Small intestine (tissue), 7 donors: ENCODE measurements around the gene HLA-DPA1. TPM values are rescaled to one million over a fixed set of nuclear protein-coding genes. Genes with fewer than 3 reads are reported as not detected.
A peak's percentile ranks its signal among the peaks of the same experiment; 100 is the strongest.

Experiments used
- DNase-seq, 2 donors: peaks; one replicate each; pipeline versions ENCODE4 v3.0.0 to v3.0.0-alpha.2; 2013
- FAIRE-seq: peaks from 2 replicates; lab custom pipeline; 2012; peaks lifted over from hg19 to GRCh38; lab: Jason Lieb, UNC
- H3K27ac ChIP-seq, 3 donors: one replicate each; pipeline ENCODE4 v1.5.1; 2013; ENCODE audit warnings: low read length in 2 of 3, mild to moderate bottlenecking in 2 of 3, control low read depth in 1 of 3, inconsistent platforms in 1 of 3, low read depth in 1 of 3, moderate library complexity in 1 of 3
- H3K27me3 ChIP-seq, 3 donors: one replicate each; pipeline ENCODE4 v1.6.1; 2013; ENCODE audit warnings: low read length in 3 of 3, inconsistent platforms in 1 of 3; ENCODE audit not compliant: control insufficient read depth in 3 of 3, insufficient read depth in 3 of 3
- H3K36me3 ChIP-seq, 3 donors: one replicate each; pipeline ENCODE4 v1.6.1; 2013; ENCODE audit warnings: low read length in 3 of 3, inconsistent platforms in 1 of 3, low read depth in 1 of 3, mild to moderate bottlenecking in 1 of 3, moderate library complexity in 1 of 3; ENCODE audit not compliant: control insufficient read depth in 3 of 3, insufficient read depth in 2 of 3
- H3K4me1 ChIP-seq, 3 donors: one replicate each; pipeline ENCODE4 v1.6.1; 2013; ENCODE audit warnings: low read length in 2 of 3, inconsistent platforms in 1 of 3, low read depth in 1 of 3, mild to moderate bottlenecking in 1 of 3, moderate library complexity in 1 of 3; ENCODE audit not compliant: control insufficient read depth in 3 of 3, insufficient read depth in 2 of 3
- H3K4me3 ChIP-seq, 3 donors: one replicate each; pipeline ENCODE4 v1.5.1; 2013; ENCODE audit warnings: low read length in 3 of 3, control low read depth in 1 of 3, inconsistent platforms in 1 of 3, low read depth in 1 of 3, mild to moderate bottlenecking in 1 of 3, moderate library complexity in 1 of 3
- H3K9me3 ChIP-seq, 2 donors: one replicate each; pipeline ENCODE4 v1.6.1; 2013; ENCODE audit warnings: low read depth in 1 of 2, low read length in 1 of 2; ENCODE audit not compliant: control insufficient read depth in 2 of 2, insufficient read depth in 1 of 2
- WGBS, 3 donors: extraction: QIAGEN DNeasy Blood & Tissue Kit; methylation state at CpG; one replicate each; pipeline ENCODE4 v1.1.7; 2013; 5-methylcytosine and 5-hydroxymethylcytosine counted together
- polyA plus RNA-seq, 4 donors: library from polyadenylated mRNA; stranded (reverse) in 3 of 4; unstranded in 1 of 4; fragments of 200-250 nt in 3 of 4; fragments of 120-200 nt in 1 of 4; gene quantifications; one replicate each; pipeline versions ENCODE4 v1.2.1 to v1.2.3, GENCODE V29; 2013
- donor health status: healthy with polysubstance abuse.
- donor health status: control.
- donor health status: control.
- donor health status: Bipolar disorder and iron deficiency.
- donor health status: healthy.

Gene HLA-DPA1
- polyA plus RNA-seq, 4 donors, result 9.4 to 179 (median 59.4) TPM

DNA sequence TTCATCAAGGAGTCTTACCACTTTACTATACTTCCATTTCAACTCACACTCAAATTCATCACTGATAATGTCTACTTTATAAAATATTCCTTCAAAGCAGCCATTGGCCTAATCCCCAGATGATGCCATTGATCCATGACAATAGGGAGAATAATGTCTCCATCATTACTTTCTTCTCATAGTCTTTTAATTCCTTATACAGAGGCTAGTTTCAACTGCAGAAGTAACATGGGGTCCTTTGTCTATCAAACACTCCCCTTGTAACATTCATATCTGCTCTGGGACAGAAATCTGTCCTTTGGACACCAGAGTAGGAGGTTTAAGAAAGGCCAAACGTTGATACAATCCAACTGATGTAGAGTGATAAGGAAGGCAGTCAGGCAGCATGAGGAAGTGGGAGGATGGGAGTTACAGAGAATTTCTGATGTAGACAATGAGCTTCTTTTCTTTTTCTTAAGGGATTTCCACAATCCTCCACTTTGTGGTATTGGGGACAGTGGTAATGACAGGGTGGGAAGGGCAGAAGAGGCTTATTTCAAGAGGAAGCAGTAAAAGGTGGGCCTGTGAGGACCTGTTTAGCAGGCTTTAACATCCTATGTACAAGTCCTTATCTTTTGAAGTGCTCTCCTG lies 45.1 kb downstream of the HLA-DPA1 start:
- H3K27ac ChIP-seq, result peak overlapping the region in 2 of 3 donors; percentile 17 to 72

GRCh38 chr6:33024521-33024920 lies 48.9 kb downstream of the HLA-DPA1 start:
- Histone ChIP-seq H3K9me3 (no peaks in the 10 kb centered on the region), H3K36me3 (no peaks in the 10 kb centered on the region), H3K4me1 (no peaks in the 10 kb centered on the region), H3K4me3 (no peak overlapping the region), H3K27ac (no peak overlapping the region), H3K27me3 (peaks cover 0 to 3% (median 0%) of the 10 kb centered on the region in 3 donors)
- no peak for FAIRE-seq
- no peak for DNase-seq

More for the DNA sequence above, 45.1 kb downstream of the HLA-DPA1 start:
- FAIRE-seq, result no peak
- H3K4me1 ChIP-seq, result no peaks in the 10 kb centered on the region
- WGBS, 3 donors, result 14 to 17% (median 14%) methylated on average over 1 of the region's 1 CpG
- H3K36me3 ChIP-seq, result no peaks in the 10 kb centered on the region
- H3K27me3 ChIP-seq, result peaks cover 0 to 10% (median 0%) of the 10 kb centered on the region in 3 donors
- no peaks in the 10 kb centered on the region for H3K9me3 ChIP-seq
- DNase-seq, result no peak
- H3K4me3 ChIP-seq, result no peak overlapping the region

GRCh38 chr6:33023536-33023935 lies 49.9 kb downstream of the HLA-DPA1 start:
- Histone ChIP-seq H3K4me1 (no peaks in the 10 kb centered on the region), H3K9me3 (no peaks in the 10 kb centered on the region), H3K4me3 (no peak overlapping the region), H3K36me3 (no peaks in the 10 kb centered on the region), H3K27me3 (no peaks in the 10 kb centered on the region), H3K27ac (no peak overlapping the region)
- 61 to 62% (median 62%) methylated on average over 3 of the region's 3 CpGs for WGBS, 3 donors
- FAIRE-seq (no peak), DNase-seq (no peak)

DNA sequence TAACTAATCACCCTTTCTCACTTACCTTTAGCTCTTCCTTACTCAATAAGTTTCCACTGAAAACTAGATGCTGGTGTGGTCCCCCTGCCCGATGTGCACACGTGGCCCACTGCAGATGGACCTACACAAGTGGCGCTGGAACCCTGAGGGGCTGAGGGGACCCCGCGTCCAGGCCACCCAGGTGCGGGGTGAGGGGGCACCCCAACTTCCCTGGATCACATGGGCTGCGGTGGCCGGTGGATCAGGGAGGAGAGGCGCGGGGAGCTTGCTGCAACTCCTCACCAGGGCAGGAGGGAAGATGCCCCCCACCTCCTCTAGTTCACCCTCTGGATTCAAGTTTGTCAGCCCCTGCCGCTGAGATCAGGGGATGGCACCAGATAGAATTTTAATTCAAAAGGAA lies 51.5 kb downstream of the HLA-DPA1 start:
- H3K9me3 ChIP-seq, result no peaks in the 10 kb centered on the region
- WGBS, 3 donors, result 88 to 97% (median 92%) methylated on average over 11 of the region's 11 CpGs
- no peaks in the 10 kb centered on the region for H3K36me3 ChIP-seq
- no peak overlapping the region for H3K27ac ChIP-seq
- no peak for DNase-seq
- H3K4me3 ChIP-seq, result no peak overlapping the region
- H3K4me1 ChIP-seq, result no peaks in the 10 kb centered on the region
- H3K27me3 ChIP-seq, result peaks cover 0 to 9% (median 0%) of the 10 kb centered on the region in 3 donors
- FAIRE-seq, result no peak

DNA sequence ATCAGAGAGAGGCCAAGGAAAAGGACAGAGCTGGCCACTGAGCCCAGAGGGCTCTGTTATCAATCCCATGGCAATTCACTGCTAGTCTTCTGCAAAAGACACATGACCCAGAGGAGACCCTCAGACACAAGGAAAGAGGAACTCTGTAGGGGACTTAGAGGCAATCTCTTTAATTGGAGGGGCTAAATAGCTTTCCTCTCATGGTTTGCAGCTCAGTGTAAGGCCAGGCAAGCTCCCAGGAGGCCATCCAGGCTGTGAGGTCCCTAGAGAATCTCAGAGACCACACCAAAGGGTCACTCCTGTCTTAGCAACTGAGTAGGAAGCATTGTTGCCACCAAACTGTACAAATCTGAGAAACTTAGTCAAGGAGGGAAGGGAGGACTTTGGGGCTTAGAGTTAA lies 54.1 kb downstream of the HLA-DPA1 start:
- Histone ChIP-seq H3K27me3 (peaks cover 0 to 17% (median 0%) of the 10 kb centered on the region in 3 donors), H3K4me1 (no peaks in the 10 kb centered on the region), H3K9me3 (no peaks in the 10 kb centered on the region), H3K36me3 (no peaks in the 10 kb centered on the region), H3K27ac (peak overlapping the region; percentile 17 to 73 (median 25)), H3K4me3 (no peak overlapping the region)
- DNase-seq (no peak), FAIRE-seq (no peak)

DNA sequence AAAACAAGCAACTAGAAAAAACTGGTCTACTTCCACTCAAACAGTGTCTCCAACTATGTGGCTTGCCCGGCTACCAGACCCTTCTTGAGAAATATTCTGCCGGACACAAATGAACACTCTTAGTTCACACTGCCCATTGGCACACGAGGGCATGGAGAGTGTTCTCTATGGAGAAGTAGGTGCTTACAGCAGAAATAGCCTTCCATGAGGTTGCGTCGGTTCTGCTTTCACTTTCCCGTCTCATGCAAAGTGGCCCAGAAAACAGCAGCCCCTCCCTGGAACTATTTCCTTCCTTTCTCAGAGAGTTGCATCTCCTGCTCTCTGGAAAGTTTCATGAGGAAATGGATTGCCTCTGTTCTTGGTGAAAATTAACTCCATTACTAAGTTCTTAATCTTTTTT lies 54.5 kb downstream of the HLA-DPA1 start:
- DNase-seq (peak; percentile 58 to 76), FAIRE-seq (no peak)
- WGBS, 3 donors, result 1 to 3% (median 2%) methylated on average over 6 of the region's 6 CpGs
- peaks cover 0 to 17% (median 0%) of the 10 kb centered on the region in 3 donors for H3K27me3 ChIP-seq
- no peak overlapping the region for H3K4me3 ChIP-seq
- H3K36me3 ChIP-seq, result no peaks in the 10 kb centered on the region
- peak overlapping the region in 2 of 3 donors; percentile 29 to 73 for H3K27ac ChIP-seq
- H3K9me3 ChIP-seq, result no peaks in the 10 kb centered on the region
- no peaks in the 10 kb centered on the region for H3K4me1 ChIP-seq

DNA sequence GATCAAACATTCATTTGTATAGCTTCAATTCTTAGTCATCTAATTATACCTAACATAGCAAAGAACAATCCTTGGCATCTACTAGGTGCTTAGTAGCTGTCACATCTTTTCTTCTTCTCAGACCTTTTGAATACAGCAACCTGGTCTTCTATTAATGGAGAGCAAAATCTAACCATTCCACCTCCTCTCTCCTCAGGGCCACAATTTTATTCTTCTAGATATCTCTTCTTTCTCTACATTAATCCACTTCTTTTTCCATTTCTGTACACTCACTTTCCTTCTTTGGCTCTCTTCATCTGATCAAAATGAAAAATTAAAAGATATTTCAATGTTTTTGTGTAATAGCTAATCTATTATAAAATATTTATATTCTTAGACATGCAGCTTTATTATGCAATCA lies 55.0 kb downstream of the HLA-DPA1 start:
- Histone ChIP-seq H3K9me3 (no peaks in the 10 kb centered on the region), H3K4me3 (no peak overlapping the region), H3K27me3 (peaks cover 0 to 17% (median 0%) of the 10 kb centered on the region in 3 donors), H3K27ac (peak overlapping the region in 2 of 3 donors; percentile 29 to 67), H3K4me1 (no peaks in the 10 kb centered on the region), H3K36me3 (no peaks in the 10 kb centered on the region)
- no peak for FAIRE-seq
- no peak for DNase-seq

DNA sequence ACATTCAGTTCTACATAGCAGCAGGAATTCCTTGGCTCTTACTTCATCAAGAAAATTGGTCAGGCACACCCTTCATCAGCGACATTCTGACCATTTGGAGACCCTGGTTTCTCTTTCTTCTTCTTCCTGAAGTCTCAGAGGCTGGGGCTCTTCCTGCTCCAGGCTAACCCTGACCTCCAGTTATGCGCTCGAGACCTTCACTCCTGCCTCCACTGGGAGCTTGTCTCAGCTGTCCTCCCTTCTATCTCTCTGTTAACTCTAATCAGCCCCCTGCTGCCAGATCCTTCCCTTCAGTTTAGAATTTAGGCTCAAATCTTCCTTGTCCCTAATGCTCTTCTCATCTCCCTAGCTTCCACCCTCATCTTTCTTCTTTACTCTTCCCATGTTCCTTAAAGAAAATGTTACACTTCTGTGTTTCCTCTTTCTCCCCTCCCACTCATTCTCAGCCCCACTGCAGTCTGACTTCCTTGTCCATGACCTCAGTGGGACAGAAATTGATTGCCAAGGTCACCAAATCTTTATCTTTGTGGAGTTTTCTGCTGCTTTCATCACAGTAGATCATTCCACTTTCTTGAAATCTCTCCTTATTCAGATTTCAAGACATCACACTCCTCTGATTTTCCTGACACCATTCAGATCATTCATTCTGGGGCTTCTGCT lies 55.6 kb downstream of the HLA-DPA1 start:
- 83 to 94% (median 87%) methylated on average over 3 of the region's 3 CpGs for WGBS, 3 donors
- Histone ChIP-seq H3K9me3 (no peaks in the 10 kb centered on the region), H3K4me3 (no peak overlapping the region), H3K36me3 (no peaks in the 10 kb centered on the region), H3K27me3 (peaks cover 0 to 17% (median 0%) of the 10 kb centered on the region in 3 donors), H3K27ac (peak overlapping the region in 1 of 3 donors; percentile 67), H3K4me1 (no peaks in the 10 kb centered on the region)
- FAIRE-seq, result no peak
- DNase-seq, result no peak
